NOMO-1 (cell line): ENCODE data around the gene NUSAP1.
"Not testable (repeated sequence)": the region's sequence is repeated elsewhere in the genome, so short reads cannot be mapped to it uniquely, and the experiment has no call there.

Experiments used
- DNase-seq, 2 experiments: peaks; one replicate each; lab custom pipeline; 2025; ENCODE audit not compliant: unreplicated experiment in 2 of 2; lab: John Stamatoyannopoulos, UW

Gene NUSAP1

GRCh38 chr15:41332194-41333025 lies at the start of gene NUSAP1, which contains the start of gene OIP5:
Gene NUSAP1 (plus strand): TSS chr15:41332881. CDS start chr15:41332958, 77 bp downstream.
Gene OIP5 (minus strand): TSS chr15:41332591. CDS start chr15:41332561, 30 bp downstream.
- DNase-seq = peak; percentile 99

GRCh38 chr15:41282980-41283652 lies 49.6 kb upstream of the NUSAP1 start:
- DNase-seq = not testable (repeated sequence)

- DNase-seq = peak; percentile 98 to 99
Observed at GRCh38 chr15:41283653-41284426, 48.8 kb upstream of the NUSAP1 start.

GRCh38 chr15:41284427-41285177 lies 48.1 kb upstream of the NUSAP1 start:
- DNase-seq = no peak

GRCh38 chr15:41285285-41285684 lies 47.4 kb upstream of the NUSAP1 start:
- DNase-seq = no peak

- DNase-seq = peak in 1 of 2 experiments; percentile 51
Observed at GRCh38 chr15:41286665-41287333, 45.9 kb upstream of the NUSAP1 start.

GRCh38 chr15:41288464-41288863 lies 44.2 kb upstream of the NUSAP1 start:
- DNase-seq = no peak

GRCh38 chr15:41289953-41290352 lies 42.7 kb upstream of the NUSAP1 start:
- DNase-seq = no peak

- peak; percentile 80 to 96 for DNase-seq
Observed at GRCh38 chr15:41291065-41291631, 41.5 kb upstream of the NUSAP1 start.

- DNase-seq = no peak
Observed at GRCh38 chr15:41292521-41292920, 40.2 kb upstream of the NUSAP1 start.

- DNase-seq = not testable (repeated sequence)
Observed at GRCh38 chr15:41301139-41301538, 31.5 kb upstream of the NUSAP1 start.

- no peak for DNase-seq
Observed at GRCh38 chr15:41301587-41301986, 31.1 kb upstream of the NUSAP1 start.

- DNase-seq = peak in 1 of 2 experiments; percentile 52
Observed at GRCh38 chr15:41304149-41304770, 28.4 kb upstream of the NUSAP1 start.

GRCh38 chr15:41307679-41308078 lies 25.0 kb upstream of the NUSAP1 start:
- DNase-seq = no peak

- no peak for DNase-seq
Observed at GRCh38 chr15:41309226-41309905, 23.3 kb upstream of the NUSAP1 start.

GRCh38 chr15:41320805-41321330 lies 11.8 kb upstream of the NUSAP1 start:
- DNase-seq = not testable (repeated sequence)

- no peak for DNase-seq
Observed at GRCh38 chr15:41323611-41324010, 9.1 kb upstream of the NUSAP1 start.

GRCh38 chr15:41331281-41331680 lies 1.4 kb upstream of the NUSAP1 start:
- no peak for DNase-seq
